K562 (cell line): ENCODE data around the gene GPX5. TPM values are rescaled to one million over a fixed set of nuclear protein-coding genes. Genes with fewer than 3 reads are reported as not detected.

Experiments used
- BACH1 ChIP-seq: fragments of 200-800 bp; sonication (Bioruptor generic); IDR thresholded peaks from 2 replicates; pipeline ENCODE4 v1.6.1; 2016; ENCODE audit warnings: missing genetic modification characterization, missing compliant biosample characterization
- BCL6 ChIP-seq: fragments of 250-450 bp; sonication (Bioruptor Pico); IDR thresholded peaks from 2 replicates; pipeline ENCODE4 v1.4.0; 2020
- BRCA1 ChIP-seq, 2 experiments: fragments of 450-650 bp in 1 of 2; sonication (generic) in 1 of 2; formaldehyde crosslinking in 1 of 2; IDR thresholded peaks; 2 replicates each; pipeline versions ENCODE4 v1.5.0 to v1.6.1; 2017 to 2020; ENCODE audit warnings: mild to moderate bottlenecking in 1 of 2, missing genetic modification reagents in 1 of 2
- BRF1 ChIP-seq: IDR thresholded peaks from 3 replicates; pipeline ENCODE4 v1.6.1; 2011; ENCODE audit warnings: borderline replicate concordance, mild to moderate bottlenecking; ENCODE audit not compliant: insufficient read length; ENCODE audit errors: extremely low read depth
- COPS2 ChIP-seq: fragments of 450-650 bp; conservative IDR thresholded peaks from 2 replicates; pipeline ENCODE4 v1.6.1; 2016; ENCODE audit warnings: mild to moderate bottlenecking, moderate library complexity
- ELF2 ChIP-seq: fragments of 250-450 bp; sonication (Bioruptor Pico); IDR thresholded peaks from 2 replicates; pipeline ENCODE4 v1.5.0; 2021; ENCODE audit warnings: mild to moderate bottlenecking
- HCFC1 ChIP-seq: IDR thresholded peaks from 2 replicates; pipeline ENCODE4 v1.6.1; 2012; ENCODE audit warnings: low read depth, low read length, improper control_type of control experiment
- HDGF ChIP-seq: fragments of 450-650 bp; IDR thresholded peaks from 2 replicates; pipeline ENCODE4 v1.6.1; 2016
- HNRNPUL1 ChIP-seq: fragments of 200-400 bp; formaldehyde crosslinking; IDR thresholded peaks from 2 replicates; pipeline ENCODE4 v1.6.1; 2017; ENCODE audit warnings: low read length
- MAFG ChIP-seq: fragments of 450-650 bp; conservative IDR thresholded peaks from 2 replicates; pipeline ENCODE4 v1.6.1; 2016; ENCODE audit warnings: missing genetic modification characterization, missing compliant biosample characterization
- MIER1 ChIP-seq: fragments of 450-650 bp; IDR thresholded peaks from 2 replicates; pipeline ENCODE4 v1.6.1; 2016; ENCODE audit warnings: antibody characterized with exemption, mild to moderate bottlenecking, low read depth
- PML ChIP-seq: IDR thresholded peaks from 2 replicates; pipeline ENCODE4 v1.6.1; 2012; ENCODE audit warnings: low read length, inconsistent platforms
- PURB ChIP-seq: sonication (generic); formaldehyde crosslinking; IDR thresholded peaks from 2 replicates; pipeline ENCODE4 v1.9.0; 2021; ENCODE audit warnings: low read depth, mild to moderate bottlenecking, missing genetic modification reagents
- RAD51 ChIP-seq: fragments of 450-650 bp; IDR thresholded peaks from 2 replicates; pipeline ENCODE4 v1.7.1; 2016; ENCODE audit warnings: low read depth, mild to moderate bottlenecking, borderline replicate concordance
- SNIP1 ChIP-seq: fragments of 450-650 bp; IDR thresholded peaks from 2 replicates; pipeline ENCODE4 v1.7.1; 2017; ENCODE audit warnings: low read depth, mild to moderate bottlenecking
- ZNF239 ChIP-seq: fragments of 250-450 bp; sonication (Bioruptor Pico); IDR thresholded peaks from 2 replicates; pipeline ENCODE4 v1.4.0; 2020; ENCODE audit warnings: mild to moderate bottlenecking
- polyA plus RNA-seq, 8 experiments: library from polyadenylated mRNA; depleted of rRNA in 4 of 8; stranded (reverse) in 5 of 8; unstranded in 3 of 8; fragments of >200 nt; fragmentation: Nextera tagmentation in 2 of 8; fragmentation: Illumina TruSeq in 1 of 8; extraction: Ambion mirVana in 2 of 8; extraction: Trizol in 1 of 8; gene quantifications; 2 replicates each; pipeline versions ENCODE4 v1.2.1 to v1.2.3, GENCODE V29; 2011 to 2014; ENCODE audit warnings: inconsistent platforms in 1 of 8, missing spikeins in 1 of 8
- total RNA-seq, 7 experiments: library from RNA; depleted of rRNA in 6 of 7; stranded (reverse); fragments of >200 nt in 6 of 7; fragmentation: Illumina TruSeq in 2 of 7; extraction: Trizol in 2 of 7; gene quantifications; 2 replicates each; pipeline versions ENCODE4 v1.2.1 to v1.2.3, GENCODE V29; 2011 to 2021; ENCODE audit warnings: low replicate concordance in 1 of 7
- TF ChIP-seq, protein P1 (sequence below): fragments of 450-650 bp; formaldehyde crosslinking; IDR thresholded peaks from 2 replicates; pipeline ENCODE4 v1.4.0; 2022; ENCODE audit warnings: mild to moderate bottlenecking, moderate library complexity
- TF ChIP-seq, protein P2 (sequence below): fragments of 450-650 bp; IDR thresholded peaks from 2 replicates; pipeline ENCODE4 v1.6.1; 2016; ENCODE audit warnings: mild to moderate bottlenecking
- TF ChIP-seq, protein P3 (sequence below): fragments of 450-650 bp; IDR thresholded peaks from 2 replicates; pipeline ENCODE4 v1.6.1; 2018; ENCODE audit not compliant: partially characterized antibody
- TF ChIP-seq, protein P4 (sequence below): sonication (generic); formaldehyde crosslinking; IDR thresholded peaks from 2 replicates; pipeline ENCODE4 v1.8.0; 2022; ENCODE audit warnings: missing genetic modification reagents, mild to moderate bottlenecking, borderline replicate concordance

GPX5 gene
- total and polyA plus RNA-seq, 9 of the 15 experiments (the other 6 are each of a cell fraction or from before 2014, with no cell fraction given) = 0.07 to 0.18 (median 0.15) TPM; not detected in 6

DNA sequence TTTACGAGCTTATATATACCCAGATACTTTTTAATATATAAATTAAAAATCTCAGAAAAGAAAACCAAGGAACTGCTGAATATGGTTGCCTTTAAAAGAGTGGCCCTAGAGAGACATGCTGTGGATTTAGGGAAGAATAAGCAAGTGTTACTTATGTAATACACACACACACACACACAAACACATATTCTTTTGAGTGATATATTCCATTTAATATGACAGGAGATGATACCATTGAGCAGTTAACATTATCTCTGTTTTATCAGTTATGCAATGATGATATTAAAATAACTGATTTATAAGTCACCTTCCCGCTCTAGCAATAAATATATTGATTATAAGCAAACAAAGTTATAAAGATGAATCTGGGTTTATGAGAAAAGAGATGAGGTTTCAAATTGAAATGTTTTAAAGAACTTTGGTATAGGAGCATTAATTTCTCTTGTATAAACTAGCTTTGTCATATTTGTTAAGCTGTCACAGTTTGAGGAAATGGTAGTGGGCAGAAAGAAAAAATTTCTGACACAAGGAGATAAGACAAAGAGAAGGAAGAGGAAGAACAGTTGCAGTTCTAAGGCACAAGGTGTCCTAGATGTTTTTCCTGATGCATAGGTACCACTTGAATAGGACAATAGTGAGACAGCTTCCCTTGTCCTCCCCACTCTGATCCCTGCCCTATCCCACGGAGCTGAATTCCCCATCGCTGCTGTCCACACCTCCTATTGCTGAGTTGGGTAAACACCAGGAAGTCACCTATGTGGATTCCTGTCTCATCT, 26.4 kb downstream of the GPX5 start (continued):
- TF ChIP-seq RAD51 (no peak), BRF1 (no peak), BCL6 (CRISPR knock-in tag) (no peak), HDGF (no peak), MAFG (tag) (no peak), MIER1 (no peak), HNRNPUL1 (no peak), PML (peak; percentile 43; the same call in 1 of the 2 replicates), HCFC1 (no peak), BACH1 (tag) (no peak), BRCA1 (IDR thresholded peaks at IDR 0.05) (no peak), BRCA1 (CRISPR knock-in tag; IDR thresholded peaks at IDR 0.05) (no peak), ZNF239 (CRISPR knock-in tag) (no peak), PURB (CRISPR knock-in tag) (no peak), ELF2 (CRISPR knock-in tag) (no peak), SNIP1 (no peak), COPS2 (no peak)
- TF ChIP-seq, protein P1, sequence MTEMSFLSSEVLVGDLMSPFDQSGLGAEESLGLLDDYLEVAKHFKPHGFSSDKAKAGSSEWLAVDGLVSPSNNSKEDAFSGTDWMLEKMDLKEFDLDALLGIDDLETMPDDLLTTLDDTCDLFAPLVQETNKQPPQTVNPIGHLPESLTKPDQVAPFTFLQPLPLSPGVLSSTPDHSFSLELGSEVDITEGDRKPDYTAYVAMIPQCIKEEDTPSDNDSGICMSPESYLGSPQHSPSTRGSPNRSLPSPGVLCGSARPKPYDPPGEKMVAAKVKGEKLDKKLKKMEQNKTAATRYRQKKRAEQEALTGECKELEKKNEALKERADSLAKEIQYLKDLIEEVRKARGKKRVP (CRISPR knock-in tag) = no peak
- TF ChIP-seq, protein P2, sequence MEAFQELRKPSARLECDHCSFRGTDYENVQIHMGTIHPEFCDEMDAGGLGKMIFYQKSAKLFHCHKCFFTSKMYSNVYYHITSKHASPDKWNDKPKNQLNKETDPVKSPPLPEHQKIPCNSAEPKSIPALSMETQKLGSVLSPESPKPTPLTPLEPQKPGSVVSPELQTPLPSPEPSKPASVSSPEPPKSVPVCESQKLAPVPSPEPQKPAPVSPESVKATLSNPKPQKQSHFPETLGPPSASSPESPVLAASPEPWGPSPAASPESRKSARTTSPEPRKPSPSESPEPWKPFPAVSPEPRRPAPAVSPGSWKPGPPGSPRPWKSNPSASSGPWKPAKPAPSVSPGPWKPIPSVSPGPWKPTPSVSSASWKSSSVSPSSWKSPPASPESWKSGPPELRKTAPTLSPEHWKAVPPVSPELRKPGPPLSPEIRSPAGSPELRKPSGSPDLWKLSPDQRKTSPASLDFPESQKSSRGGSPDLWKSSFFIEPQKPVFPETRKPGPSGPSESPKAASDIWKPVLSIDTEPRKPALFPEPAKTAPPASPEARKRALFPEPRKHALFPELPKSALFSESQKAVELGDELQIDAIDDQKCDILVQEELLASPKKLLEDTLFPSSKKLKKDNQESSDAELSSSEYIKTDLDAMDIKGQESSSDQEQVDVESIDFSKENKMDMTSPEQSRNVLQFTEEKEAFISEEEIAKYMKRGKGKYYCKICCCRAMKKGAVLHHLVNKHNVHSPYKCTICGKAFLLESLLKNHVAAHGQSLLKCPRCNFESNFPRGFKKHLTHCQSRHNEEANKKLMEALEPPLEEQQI = no peak
- TF ChIP-seq, protein P3, sequence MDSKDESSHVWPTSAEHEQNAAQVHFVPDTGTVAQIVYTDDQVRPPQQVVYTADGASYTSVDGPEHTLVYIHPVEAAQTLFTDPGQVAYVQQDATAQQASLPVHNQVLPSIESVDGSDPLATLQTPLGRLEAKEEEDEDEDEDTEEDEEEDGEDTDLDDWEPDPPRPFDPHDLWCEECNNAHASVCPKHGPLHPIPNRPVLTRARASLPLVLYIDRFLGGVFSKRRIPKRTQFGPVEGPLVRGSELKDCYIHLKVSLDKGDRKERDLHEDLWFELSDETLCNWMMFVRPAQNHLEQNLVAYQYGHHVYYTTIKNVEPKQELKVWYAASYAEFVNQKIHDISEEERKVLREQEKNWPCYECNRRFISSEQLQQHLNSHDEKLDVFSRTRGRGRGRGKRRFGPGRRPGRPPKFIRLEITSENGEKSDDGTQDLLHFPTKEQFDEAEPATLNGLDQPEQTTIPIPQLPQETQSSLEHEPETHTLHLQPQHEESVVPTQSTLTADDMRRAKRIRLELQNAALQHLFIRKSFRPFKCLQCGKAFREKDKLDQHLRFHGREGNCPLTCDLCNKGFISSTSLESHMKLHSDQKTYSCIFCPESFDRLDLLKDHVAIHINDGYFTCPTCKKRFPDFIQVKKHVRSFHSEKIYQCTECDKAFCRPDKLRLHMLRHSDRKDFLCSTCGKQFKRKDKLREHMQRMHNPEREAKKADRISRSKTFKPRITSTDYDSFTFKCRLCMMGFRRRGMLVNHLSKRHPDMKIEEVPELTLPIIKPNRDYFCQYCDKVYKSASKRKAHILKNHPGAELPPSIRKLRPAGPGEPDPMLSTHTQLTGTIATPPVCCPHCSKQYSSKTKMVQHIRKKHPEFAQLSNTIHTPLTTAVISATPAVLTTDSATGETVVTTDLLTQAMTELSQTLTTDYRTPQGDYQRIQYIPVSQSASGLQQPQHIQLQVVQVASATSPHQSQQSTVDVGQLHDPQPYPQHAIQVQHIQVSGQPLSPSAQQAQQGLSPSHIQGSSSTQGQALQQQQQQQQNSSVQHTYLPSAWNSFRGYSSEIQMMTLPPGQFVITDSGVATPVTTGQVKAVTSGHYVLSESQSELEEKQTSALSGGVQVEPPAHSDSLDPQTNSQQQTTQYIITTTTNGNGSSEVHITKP = no peak
- TF ChIP-seq, protein P4, sequence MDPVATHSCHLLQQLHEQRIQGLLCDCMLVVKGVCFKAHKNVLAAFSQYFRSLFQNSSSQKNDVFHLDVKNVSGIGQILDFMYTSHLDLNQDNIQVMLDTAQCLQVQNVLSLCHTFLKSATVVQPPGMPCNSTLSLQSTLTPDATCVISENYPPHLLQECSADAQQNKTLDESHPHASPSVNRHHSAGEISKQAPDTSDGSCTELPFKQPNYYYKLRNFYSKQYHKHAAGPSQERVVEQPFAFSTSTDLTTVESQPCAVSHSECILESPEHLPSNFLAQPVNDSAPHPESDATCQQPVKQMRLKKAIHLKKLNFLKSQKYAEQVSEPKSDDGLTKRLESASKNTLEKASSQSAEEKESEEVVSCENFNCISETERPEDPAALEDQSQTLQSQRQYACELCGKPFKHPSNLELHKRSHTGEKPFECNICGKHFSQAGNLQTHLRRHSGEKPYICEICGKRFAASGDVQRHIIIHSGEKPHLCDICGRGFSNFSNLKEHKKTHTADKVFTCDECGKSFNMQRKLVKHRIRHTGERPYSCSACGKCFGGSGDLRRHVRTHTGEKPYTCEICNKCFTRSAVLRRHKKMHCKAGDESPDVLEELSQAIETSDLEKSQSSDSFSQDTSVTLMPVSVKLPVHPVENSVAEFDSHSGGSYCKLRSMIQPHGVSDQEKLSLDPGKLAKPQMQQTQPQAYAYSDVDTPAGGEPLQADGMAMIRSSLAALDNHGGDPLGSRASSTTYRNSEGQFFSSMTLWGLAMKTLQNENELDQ = no peak
